ENCODE data around the gene ANKRD27.
A peak's percentile ranks its signal among the peaks of the same experiment; 100 is the strongest.
"Not testable (repeated sequence)": the region's sequence is repeated elsewhere in the genome, so short reads cannot be mapped to it uniquely, and the experiment has no call there.

The ANKRD27 gene

GRCh38 chr19:32688311-32688710 is 13.3 kb upstream of the ANKRD27 start:
- no peak for DNase-seq (ENCODE audit: low read depth)

DNA sequence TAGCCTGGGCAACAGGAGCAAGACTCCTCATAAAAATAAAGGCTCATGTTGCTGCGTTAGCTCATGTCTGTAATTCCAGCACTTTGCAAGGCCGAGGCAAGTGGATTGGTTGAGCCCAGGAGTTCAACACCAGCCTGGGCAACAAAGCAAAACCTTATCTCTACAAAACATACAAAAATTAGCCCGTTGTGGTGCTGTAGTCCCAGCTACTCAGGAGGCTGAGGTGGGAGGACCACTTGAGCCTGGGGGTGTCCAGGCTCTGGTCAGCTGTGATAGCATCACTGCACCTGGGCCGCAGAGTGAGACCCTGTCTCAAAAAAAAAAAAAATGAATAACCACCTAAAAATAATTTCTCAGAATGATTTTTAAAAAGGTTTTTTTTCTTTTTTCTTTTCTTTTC is 12.7 kb upstream of the ANKRD27 start:
- no peak for DNase-seq (ENCODE audit: low read depth)

DNA sequence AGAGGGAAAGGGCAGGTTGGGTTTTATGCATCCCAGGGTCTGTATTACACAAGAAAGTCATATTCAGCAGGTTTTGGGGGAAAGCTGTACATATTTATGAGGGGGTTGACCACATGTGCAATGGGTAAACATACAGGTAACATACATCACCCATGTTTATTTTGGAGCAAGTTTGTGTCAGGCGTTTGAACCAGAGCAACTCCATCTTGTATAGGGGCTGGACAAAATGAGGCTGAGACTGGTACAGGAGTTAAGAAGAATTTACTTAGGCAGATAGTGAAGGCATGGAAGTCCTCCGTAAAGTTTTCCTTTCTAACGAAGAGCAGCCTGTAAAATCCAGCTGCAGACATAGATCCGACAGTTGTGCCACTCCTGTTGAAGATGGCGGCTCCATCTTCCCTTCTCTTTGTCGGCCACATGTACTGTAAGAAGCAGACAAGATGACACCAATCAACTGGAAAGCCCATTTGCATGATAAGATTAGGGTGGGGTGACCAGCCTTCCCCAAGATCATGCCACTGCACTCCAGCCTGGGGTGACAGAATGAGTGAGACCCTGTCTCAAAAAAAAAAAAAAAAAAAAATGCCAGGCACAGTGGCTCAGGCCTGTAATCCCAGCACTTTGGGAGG is 12.0 kb upstream of the ANKRD27 start:
- DNase-seq (ENCODE audit: low read depth), result no peak

- DNase-seq (ENCODE audit: low read depth), result no peak
Observed at GRCh38 chr19:32682317-32682716, 7.3 kb upstream of the ANKRD27 start.

- DNase-seq (ENCODE audit: low read depth), result no peak
Observed at GRCh38 chr19:32680986-32681385, 6.0 kb upstream of the ANKRD27 start.

DNA sequence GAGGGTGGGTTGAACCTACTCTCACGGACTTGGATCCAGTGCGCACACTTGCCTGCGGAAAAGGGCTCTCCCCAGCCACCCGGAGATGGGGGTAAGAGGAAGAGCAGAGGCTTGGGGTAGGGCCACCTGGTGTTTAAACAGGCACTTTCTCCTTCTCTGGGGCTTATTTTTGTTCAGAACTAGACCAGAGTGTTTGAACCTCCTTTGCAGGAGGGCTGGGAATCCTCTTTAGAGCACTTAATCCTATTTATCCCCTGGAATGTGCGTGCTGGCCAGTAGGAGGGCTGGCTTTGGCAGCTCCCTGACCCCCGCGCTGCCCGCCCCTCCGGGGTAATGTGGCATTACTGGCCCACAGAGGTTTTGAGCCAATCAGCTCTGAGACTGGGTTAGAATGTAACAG is 2.7 kb upstream of the ANKRD27 start:
- no peak for DNase-seq (ENCODE audit: low read depth)

GRCh38 chr19:32676895-32677359 is 1.9 kb upstream of the ANKRD27 start:
- DNase-seq (ENCODE audit: low read depth), result no peak

- DNase-seq (ENCODE audit: low read depth), result no peak
Observed at GRCh38 chr19:32676186-32676894, 1.4 kb upstream of the ANKRD27 start.

DNA sequence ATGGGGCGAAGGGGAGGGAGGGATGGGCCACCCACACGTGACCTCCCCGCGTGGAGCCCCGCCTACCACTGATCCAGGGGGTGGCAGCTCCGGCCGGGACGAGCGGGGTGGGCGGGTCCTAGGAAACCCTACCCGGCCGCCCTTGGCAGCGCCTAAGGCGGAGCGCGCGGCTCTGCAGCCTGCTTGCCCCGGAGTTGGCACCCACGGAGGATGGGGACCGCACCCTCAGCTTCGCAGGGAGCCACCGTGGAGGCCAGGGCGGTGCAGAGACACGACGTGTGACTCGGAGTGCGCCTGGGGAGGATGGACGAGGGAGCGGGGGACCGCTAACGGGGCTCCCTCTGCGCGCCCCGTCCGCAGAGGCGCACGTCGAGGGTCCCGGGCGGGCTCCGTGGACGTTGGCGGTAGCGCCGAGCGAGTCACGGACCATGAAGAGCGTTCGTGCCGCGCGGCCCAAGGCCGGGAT is 773 bp upstream of the ANKRD27 start, which contains the start of gene RGS9BP:
Gene RGS9BP (plus strand): TSS at position 129 of the 466 bp plus-strand sequence. CDS start 416 bp downstream, outside the sequence.
- DNase-seq (ENCODE audit: low read depth), result peak; percentile 49

GRCh38 chr19:32674153-32674930 is 638 bp downstream of the ANKRD27 start:
- no peak for DNase-seq (ENCODE audit: low read depth)

DNA sequence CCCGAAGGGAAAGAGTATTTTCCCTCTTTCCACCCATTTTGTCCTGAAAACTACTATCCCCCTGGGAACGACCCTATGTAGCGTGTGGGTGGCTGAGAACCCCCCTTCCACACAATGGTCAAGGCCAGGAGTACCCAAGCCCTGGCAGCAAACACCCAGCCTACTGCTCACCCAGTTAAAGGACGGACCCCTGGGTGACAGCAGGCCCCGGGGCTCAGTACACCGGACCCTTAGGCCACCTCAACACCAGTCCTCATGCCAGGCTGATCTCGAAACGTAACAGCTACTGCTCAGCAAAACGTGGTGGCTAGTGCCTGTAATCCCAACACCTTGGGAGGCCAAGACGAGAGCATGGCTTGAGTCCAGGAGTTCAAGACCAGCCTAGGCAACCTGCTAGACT is 1.4 kb downstream of the ANKRD27 start:
- no peak for DNase-seq (ENCODE audit: low read depth)

DNA sequence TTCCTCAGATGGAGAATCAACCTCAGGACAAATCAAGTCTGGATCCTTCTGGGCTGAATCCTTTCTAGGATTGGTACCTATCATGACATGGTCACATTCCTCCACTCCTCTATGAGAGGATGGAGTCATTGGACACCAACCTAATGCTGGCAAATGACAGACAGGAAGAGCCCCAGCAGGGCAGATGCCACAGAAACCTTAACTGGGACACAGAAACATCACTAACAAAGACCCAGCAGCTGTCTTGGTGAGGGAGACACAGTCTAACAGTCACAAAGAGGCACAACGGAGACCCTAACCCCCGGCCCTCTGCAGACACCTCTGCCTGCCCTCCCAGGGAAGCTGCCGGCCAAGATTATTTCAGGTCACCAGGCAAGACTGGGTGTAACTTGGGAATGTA is 2.1 kb downstream of the ANKRD27 start:
- no peak for DNase-seq (ENCODE audit: low read depth)

DNA sequence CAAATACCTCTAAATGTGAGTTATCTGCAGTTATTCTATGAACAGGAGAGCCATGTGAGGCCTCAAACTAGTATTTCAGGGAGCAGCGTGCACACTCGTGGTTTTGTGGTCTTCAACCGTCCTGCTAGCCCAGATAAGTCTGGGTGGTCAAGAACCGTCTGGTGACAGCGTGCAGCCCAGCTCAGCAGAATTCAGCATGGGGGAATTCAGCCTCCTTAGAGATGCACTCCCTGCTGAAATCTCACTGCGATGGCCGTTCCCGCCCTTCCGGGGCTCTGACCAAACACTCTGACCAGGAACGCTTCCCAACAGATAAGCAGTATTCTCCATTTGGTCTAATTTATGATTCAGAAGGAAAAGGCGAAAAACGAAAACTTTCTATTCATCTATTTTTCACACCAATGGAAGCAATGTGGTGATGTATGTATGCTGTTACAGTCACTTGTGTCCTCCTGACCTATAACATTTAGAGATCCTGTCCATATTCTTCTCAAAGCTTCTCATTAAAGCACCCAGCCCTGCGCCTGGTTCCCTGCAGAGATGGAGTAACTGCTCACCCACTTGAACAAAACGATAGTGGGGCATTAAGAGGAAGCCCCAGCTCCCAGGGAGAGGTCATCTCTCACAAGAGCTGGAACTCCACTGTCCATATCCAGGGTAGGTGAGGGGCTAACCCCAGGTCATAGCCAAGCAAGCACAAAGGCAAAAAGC is 2.9 kb downstream of the ANKRD27 start:
- DNase-seq (ENCODE audit: low read depth), result no peak

GRCh38 chr19:32669310-32669709 is 5.7 kb downstream of the ANKRD27 start:
- no peak for DNase-seq (ENCODE audit: low read depth)

DNA sequence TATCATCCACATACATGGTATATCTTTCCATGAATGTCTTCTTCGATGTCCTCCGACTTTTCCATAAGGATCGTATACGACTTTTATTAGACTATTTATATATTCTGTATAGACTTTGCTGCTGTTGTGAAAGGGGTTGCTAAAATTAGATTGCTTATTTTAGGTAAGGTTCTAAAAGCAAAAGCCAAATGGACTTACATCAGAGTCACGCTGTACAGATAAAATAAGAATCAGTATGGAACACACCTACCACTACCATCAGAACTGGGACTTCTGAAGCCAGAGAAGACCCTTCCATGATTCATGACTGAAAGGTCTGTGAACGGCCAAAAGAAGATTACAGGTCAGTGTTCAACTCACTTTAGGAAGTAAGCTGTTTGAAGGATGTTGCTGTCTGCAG is 8.9 kb downstream of the ANKRD27 start:
- no peak for DNase-seq (ENCODE audit: low read depth)

DNA sequence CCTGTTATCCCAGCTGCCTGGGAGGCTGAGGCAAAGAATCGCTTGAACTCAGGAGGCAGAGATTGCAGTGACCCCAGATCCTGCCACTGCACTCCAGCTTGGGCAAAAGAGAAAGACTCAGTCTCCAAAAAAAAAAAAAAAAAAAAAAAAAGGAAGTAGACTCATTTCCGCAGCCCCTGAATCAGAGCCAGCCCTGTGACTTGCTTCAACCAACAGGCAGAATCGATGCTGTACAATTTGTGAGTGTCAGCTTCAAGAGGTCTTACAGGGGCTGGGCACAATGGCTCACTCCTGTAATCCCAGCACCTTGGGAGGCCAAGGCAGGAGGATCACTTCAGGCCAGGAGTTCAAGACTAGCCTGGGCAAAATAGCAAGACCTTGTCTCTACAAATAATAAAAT is 12.8 kb downstream of the ANKRD27 start:
- no peak for DNase-seq (ENCODE audit: low read depth)

DNA sequence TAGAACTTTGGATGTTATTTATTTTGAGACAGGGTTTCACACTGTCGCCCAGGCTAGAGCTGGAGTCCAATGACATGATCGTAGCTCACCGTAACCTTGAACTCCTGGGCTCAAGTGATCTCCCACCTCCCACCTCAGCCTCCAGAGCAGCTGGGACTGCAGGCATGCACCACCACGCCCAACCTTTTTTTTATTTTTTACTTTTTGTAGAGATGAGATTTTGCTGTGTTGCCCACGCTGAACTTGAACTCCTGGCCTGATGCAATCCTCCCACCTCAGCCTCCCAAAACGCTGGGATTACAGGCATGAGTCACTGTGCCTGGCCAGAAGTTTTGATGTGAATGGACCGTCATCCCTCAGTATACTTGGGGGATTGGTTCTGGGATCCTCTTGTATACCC is 13.7 kb downstream of the ANKRD27 start:
- no peak for DNase-seq (ENCODE audit: low read depth)

- DNase-seq (ENCODE audit: low read depth), result no peak
Observed at GRCh38 chr19:32658527-32658926, 16.5 kb downstream of the ANKRD27 start.

DNA sequence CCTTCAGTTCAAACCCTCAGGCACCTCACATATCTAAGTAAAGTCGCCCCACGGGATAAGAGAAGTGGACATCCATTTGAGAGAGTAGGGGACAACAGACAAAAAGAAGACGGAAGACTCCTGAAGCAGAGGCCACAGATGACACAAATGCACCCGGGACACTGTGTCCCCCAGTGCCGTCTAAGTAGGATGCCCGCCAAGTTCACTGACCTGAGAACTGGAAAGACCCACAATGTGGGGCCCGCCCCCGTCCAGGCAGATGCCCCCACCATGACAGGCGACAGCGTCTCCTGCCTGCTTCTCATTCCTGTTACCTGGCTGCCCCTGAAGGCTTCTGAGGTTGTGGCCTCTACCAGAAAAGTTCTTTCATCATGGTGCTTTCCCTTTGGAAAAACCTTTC is 16.9 kb downstream of the ANKRD27 start:
- no peak for DNase-seq (ENCODE audit: low read depth)

DNA sequence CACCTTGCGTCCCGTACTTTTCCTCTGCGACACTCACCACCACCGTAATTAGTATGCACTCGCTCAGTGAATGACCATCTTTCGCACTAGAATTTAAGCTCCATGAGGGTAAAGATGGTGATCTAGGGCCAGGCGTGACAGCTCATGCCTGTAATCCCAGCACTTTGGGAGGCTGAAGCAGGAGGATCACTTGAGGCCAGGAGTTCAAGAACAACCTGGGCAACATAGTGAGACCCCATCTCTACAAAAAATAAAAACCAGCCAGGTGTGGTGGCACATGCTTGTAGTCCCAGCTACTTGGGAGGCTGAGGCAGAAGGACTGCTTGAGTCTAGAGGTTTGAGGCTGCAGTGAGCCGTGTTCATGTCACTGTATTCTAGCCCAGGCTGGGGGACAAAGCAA is 18.6 kb downstream of the ANKRD27 start:
- DNase-seq (ENCODE audit: low read depth), result not testable (repeated sequence)

DNA sequence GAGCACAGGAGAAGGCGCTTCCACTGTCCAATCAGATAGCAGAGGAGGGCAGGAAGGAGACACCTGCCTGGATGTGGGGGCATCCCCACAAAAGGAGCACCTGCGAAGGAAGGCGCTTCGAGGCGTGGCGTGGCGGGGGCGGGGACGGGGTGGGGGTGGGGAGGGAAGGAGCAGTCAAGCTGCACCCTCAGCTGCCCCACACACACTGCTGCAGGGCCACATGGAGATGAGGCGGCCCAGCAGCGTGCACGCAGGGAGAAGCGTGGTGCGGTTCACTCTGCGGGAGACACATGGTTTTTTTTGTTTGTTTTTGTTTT is 21.4 kb downstream of the ANKRD27 start:
- DNase-seq (ENCODE audit: low read depth), result no peak

DNA sequence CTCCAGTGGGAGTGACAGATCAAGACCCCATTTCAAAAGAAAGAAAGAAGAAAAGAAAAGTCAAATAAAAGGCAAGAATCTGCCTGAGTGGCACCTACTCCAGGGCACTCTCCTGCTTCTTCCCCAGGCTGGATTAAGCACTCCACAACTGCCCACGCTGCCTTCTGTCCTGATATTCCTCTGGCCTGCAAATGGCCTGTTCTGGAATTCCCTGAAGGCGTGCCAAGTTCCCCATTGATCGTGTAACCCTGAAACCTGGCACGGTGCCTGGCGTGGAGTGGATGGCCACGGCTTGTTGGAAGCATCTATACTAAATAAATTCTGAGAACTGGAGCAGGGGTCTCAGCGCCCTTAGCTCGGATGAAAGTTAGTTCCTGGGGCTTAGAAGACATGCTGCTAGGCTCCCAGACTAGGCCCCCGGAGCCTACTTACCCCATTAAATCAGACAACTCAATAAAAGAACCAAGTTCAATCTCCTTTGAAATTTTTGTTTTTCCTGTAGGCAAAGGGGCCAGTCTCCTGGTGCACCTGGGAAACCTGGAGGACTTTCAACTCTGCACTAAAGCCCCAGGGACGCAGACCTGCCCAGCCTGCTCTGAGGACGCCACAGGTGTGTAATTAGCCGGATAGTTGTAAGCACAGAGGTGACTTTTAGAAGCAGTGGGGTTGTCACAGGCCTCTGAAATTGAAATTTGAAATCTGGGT is 21.9 kb downstream of the ANKRD27 start:
- no peak for DNase-seq (ENCODE audit: low read depth)

Measured in activated T-cell treated with anti-CD3 and anti-CD28 coated beads for 24 hours (primary cell).